Esophagus squamous epithelium (tissue), 5 donors: ENCODE measurements around the gene PLEKHB2. TPM values are rescaled to one million over a fixed set of nuclear protein-coding genes. Genes with fewer than 3 reads are reported as not detected.

Experiments
- DNase-seq: peaks from one replicate; lab custom pipeline; 2025; lab: John Stamatoyannopoulos, UW
- H3K27ac ChIP-seq, 4 donors: fragments of 200-600 bp; sonication (generic); one replicate each; pipeline ENCODE4 v1.5.1; 2016 to 2019; ENCODE audit warnings: mild to moderate bottlenecking in 1 of 4
- H3K27me3 ChIP-seq, 4 donors: fragments of 200-600 bp; sonication (generic); 1 replicate in 3 of 4; 2 replicates in 1 of 4; pipeline versions ENCODE4 v1.5.1 to v1.6.0; 2017 to 2021; ENCODE audit warnings: antibody characterized with exemption in 1 of 4
- H3K36me3 ChIP-seq, 3 donors: fragments of 200-600 bp; sonication (generic); one replicate each; pipeline ENCODE4 v1.5.1; 2016 to 2019
- H3K4me1 ChIP-seq, 3 donors: fragments of 200-600 bp; sonication (generic); one replicate each; pipeline ENCODE4 v1.5.1; 2017 to 2019
- H3K4me3 ChIP-seq, 4 donors: fragments of 200-600 bp; sonication (generic); 1 replicate in 3 of 4; 2 replicates in 1 of 4; pipeline ENCODE4 v1.5.1; 2016 to 2019; ENCODE audit warnings: mild to moderate bottlenecking in 2 of 4, moderate library complexity in 1 of 4
- H3K9me3 ChIP-seq, 3 donors: fragments of 200-600 bp; sonication (generic); one replicate each; pipeline ENCODE4 v1.5.1; 2016 to 2019
- CTCF ChIP-seq, 6 experiments: fragments of 450-650 bp in 4 of 6; fragments of 200-600 bp in 2 of 6; sonication (generic) in 2 of 6; IDR thresholded peaks; one replicate each; pipeline ENCODE4 v1.5.1; 2016 to 2019; ENCODE audit warnings: antibody characterized with exemption in 6 of 6, mild to moderate bottlenecking in 4 of 6, moderate library complexity in 4 of 6
- POLR2A ChIP-seq, 4 donors: fragments of 450-650 bp; IDR thresholded peaks; one replicate each; pipeline ENCODE4 v1.6.1; 2017; ENCODE audit warnings: antibody characterized with exemption in 4 of 4, mild to moderate bottlenecking in 4 of 4, moderate library complexity in 3 of 4
- WGBS, 2 donors: methylation state at CpG; one replicate each; pipeline ENCODE4 v1.1.5; 2018; 5-methylcytosine and 5-hydroxymethylcytosine counted together
- intact Hi-C: fragments of 100-400 bp; cut with DNase I; formaldehyde crosslinking; loops from one replicate; pipeline ENCODE4 v1.15.0; 2022
- total RNA-seq, 4 donors: library from RNA; depleted of rRNA; stranded (reverse); fragments of >200 nt; gene quantifications; one replicate each; pipeline ENCODE4 v1.1.0, GENCODE V29; 2016
- donor health status: DM: yes; HTN: yes; CAD: no.

Gene PLEKHB2
- total RNA-seq, 4 donors from 2014 or later: 36.3 to 75.8 (median 47.4) TPM

GRCh38 chr2:131151398-131151797 lies 46.3 kb downstream of the PLEKHB2 start:
- Histone ChIP-seq H3K4me1 (peaks cover 0 to 12% (median 0%) of the 10 kb centered on the region in 3 donors), H3K9me3 (no peaks in the 10 kb centered on the region), H3K36me3 (peaks cover 0 to 50% (median 9%) of the 10 kb centered on the region in 3 donors), H3K27me3 (no peaks in the 10 kb centered on the region), H3K27ac (no peak overlapping the region), H3K4me3 (no peak overlapping the region)
- TF ChIP-seq CTCF (IDR thresholded peaks at IDR 0.05) (no peak), POLR2A (IDR thresholded peaks at IDR 0.05) (no peak)
- no peak for DNase-seq
- 58 to 70% methylated on average over 2 to 3 of the region's 6 CpGs for WGBS, 2 donors
- intact Hi-C loops: no loop called here

- Histone ChIP-seq H3K27ac (no peak overlapping the region), H3K4me3 (no peak overlapping the region), H3K27me3 (no peaks in the 10 kb centered on the region), H3K4me1 (peaks cover 0 to 12% (median 0%) of the 10 kb centered on the region in 3 donors), H3K36me3 (peaks cover 0 to 43% (median 3%) of the 10 kb centered on the region in 3 donors), H3K9me3 (no peaks in the 10 kb centered on the region)
- intact Hi-C loops: no loop called here
- WGBS, 2 donors: 53 to 67% methylated on average over 7 of the region's 7 CpGs
- no peak for DNase-seq
- TF ChIP-seq CTCF (IDR thresholded peaks at IDR 0.05): no peak
These were observed 46.9 kb downstream of the PLEKHB2 start for GRCh38 chr2:131152074-131152473.

- H3K4me3 ChIP-seq: no peak overlapping the region
- no peak for TF ChIP-seq CTCF (IDR thresholded peaks at IDR 0.05)
- TF ChIP-seq POLR2A (IDR thresholded peaks at IDR 0.05): no peak
- H3K36me3 ChIP-seq: peaks cover 0 to 28% (median 0%) of the 10 kb centered on the region in 3 donors
- intact Hi-C loops: no loop called here
- H3K9me3 ChIP-seq: no peaks in the 10 kb centered on the region
- peaks cover 0 to 12% (median 0%) of the 10 kb centered on the region in 3 donors for H3K4me1 ChIP-seq
- no peaks in the 10 kb centered on the region for H3K27me3 ChIP-seq
- no peak for DNase-seq
- no peak overlapping the region for H3K27ac ChIP-seq
- 42 to 70% methylated on average over 3 to 4 of the region's 4 CpGs for WGBS, 2 donors
These were observed 48.4 kb downstream of the PLEKHB2 start for GRCh38 chr2:131153529-131153928.

- no peaks in the 10 kb centered on the region for H3K9me3 ChIP-seq
- peaks cover 0 to 12% (median 0%) of the 10 kb centered on the region in 3 donors for H3K4me1 ChIP-seq
- H3K27me3 ChIP-seq: no peaks in the 10 kb centered on the region
- TF ChIP-seq POLR2A (IDR thresholded peaks at IDR 0.05) (no peak), CTCF (IDR thresholded peaks at IDR 0.05) (peak; percentile 61 to 89 (median 82))
- no peak overlapping the region for H3K4me3 ChIP-seq
- H3K27ac ChIP-seq: no peak overlapping the region
- intact Hi-C loops: no loop called here
- WGBS, 2 donors: 35% methylated on average over 9 of the region's 10 CpGs; no CpG with 5 or more reads in 1 of the 2 donors
- peaks cover 0 to 22% (median 0%) of the 10 kb centered on the region in 3 donors for H3K36me3 ChIP-seq
- no peak for DNase-seq
These were observed 49.0 kb downstream of the PLEKHB2 start for GRCh38 chr2:131154071-131154531.

DNA sequence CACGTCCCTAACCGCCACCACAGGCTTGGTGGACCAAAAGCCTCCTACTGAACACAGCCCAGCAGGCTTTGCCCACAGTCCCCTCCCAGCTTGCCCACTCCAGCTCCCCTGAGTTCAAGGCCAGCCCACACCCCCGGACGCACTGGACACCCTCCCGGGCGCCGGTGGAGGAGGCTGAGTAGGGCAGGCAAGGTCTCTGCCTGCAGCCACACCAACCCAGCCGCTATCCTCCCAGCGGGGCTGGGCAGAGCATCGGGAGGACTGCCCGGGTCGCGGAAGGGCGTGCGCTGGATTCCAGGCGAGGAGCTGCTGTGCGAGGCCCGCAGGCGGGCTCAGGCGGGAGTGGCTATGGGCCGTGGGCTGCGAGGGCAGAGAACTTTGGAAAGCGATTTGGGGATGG lies 49.5 kb downstream of the PLEKHB2 start:
- 47 to 80% methylated on average over 1 to 3 of the region's 23 CpGs for WGBS, 2 donors
- peaks cover 0 to 12% (median 0%) of the 10 kb centered on the region in 3 donors for H3K4me1 ChIP-seq
- H3K9me3 ChIP-seq: no peaks in the 10 kb centered on the region
- no peak overlapping the region for H3K4me3 ChIP-seq
- H3K27me3 ChIP-seq: no peaks in the 10 kb centered on the region
- no peak overlapping the region for H3K27ac ChIP-seq
- intact Hi-C loops: no loop called here
- peaks cover 0 to 17% (median 0%) of the 10 kb centered on the region in 3 donors for H3K36me3 ChIP-seq
- DNase-seq: no peak
- TF ChIP-seq CTCF (IDR thresholded peaks at IDR 0.05): no peak
- TF ChIP-seq POLR2A (IDR thresholded peaks at IDR 0.05): no peak
